ENCODE data around the gene MPDU1.

MPDU1 gene

GRCh38 chr17:7561028-7561575 is 22.6 kb upstream of the MPDU1 start:
- H3K4me3 ChIP-seq (ENCODE audit: low read depth, low read length) = peak overlapping the region; percentile 80
- DNase-seq (ENCODE audit: low read depth) = no peak
- TF ChIP-seq, protein P1, sequence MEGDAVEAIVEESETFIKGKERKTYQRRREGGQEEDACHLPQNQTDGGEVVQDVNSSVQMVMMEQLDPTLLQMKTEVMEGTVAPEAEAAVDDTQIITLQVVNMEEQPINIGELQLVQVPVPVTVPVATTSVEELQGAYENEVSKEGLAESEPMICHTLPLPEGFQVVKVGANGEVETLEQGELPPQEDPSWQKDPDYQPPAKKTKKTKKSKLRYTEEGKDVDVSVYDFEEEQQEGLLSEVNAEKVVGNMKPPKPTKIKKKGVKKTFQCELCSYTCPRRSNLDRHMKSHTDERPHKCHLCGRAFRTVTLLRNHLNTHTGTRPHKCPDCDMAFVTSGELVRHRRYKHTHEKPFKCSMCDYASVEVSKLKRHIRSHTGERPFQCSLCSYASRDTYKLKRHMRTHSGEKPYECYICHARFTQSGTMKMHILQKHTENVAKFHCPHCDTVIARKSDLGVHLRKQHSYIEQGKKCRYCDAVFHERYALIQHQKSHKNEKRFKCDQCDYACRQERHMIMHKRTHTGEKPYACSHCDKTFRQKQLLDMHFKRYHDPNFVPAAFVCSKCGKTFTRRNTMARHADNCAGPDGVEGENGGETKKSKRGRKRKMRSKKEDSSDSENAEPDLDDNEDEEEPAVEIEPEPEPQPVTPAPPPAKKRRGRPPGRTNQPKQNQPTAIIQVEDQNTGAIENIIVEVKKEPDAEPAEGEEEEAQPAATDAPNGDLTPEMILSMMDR (IDR thresholded peaks at IDR 0.05; ENCODE audit: low read depth, low read length, missing control alignments) = peak; percentile 86

DNA sequence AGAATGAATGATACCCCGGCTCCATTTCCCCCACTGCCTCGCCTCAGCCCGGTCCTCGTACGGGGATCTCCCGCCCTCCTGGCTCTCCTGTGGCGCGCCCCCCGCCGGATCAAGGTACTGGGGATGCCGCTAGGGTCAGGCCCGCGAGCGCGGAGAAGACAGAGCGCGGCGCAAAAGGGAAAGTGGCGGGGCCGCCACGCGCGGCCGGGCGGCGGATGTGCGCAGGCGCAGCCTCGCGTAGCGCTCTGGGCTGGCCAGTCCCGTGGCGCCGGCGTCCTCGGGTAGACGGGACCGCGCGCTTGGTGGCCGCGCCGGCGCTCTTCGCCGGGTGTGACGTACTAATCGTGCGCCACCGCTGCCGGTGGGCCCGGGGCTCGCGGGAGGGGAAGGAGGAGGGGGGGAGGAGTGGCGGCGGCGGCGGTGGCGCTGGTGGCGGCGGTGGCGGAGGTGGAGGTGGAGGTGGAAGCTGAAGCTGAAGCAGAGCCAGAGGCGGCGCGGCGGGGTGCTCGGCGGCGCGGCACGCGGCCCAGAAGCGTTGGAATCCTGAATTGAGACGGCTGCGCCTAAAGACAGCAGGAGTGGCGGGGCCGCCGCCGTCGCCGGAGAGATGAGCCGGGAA is 22.0 kb upstream of the MPDU1 start, which contains the start of gene SENP3:
SENP3 (plus strand) TSS at position 331 of the 619 bp plus-strand sequence. CDS start 1,158 bp downstream, outside the sequence.
- no peak for DNase-seq (ENCODE audit: low read depth)
- TF ChIP-seq, protein P1 (IDR thresholded peaks at IDR 0.05; ENCODE audit: low read depth, low read length, missing control alignments) = no peak
- peak within 1 kb of the TSS; percentile 80 for H3K4me3 ChIP-seq (ENCODE audit: low read depth, low read length)

DNA sequence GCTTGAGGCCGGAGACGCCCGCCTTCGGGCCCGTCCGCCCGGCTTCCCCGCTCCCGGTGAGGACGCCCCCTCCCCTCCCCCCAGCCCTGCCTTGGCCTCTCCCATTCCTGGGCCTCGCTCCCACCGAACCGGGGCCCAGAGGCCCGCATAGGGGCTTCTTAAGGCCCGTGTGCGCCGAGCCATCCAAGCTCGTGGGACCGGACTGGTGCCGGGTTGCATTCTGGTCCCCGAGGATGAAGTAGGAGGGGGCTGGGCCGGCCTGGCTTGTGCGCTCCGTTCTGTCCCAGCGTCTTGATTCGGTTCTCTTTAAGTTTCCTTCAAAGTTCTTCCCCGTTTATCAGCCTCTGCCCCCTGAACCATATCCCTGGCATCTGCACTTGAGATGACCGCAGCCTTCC is 21.4 kb upstream of the MPDU1 start:
- no peak for DNase-seq (ENCODE audit: low read depth)
- H3K4me3 ChIP-seq (ENCODE audit: low read depth, low read length) = peak overlapping the region; percentile 80
- TF ChIP-seq, protein P1 (IDR thresholded peaks at IDR 0.05; ENCODE audit: low read depth, low read length, missing control alignments) = no peak

DNA sequence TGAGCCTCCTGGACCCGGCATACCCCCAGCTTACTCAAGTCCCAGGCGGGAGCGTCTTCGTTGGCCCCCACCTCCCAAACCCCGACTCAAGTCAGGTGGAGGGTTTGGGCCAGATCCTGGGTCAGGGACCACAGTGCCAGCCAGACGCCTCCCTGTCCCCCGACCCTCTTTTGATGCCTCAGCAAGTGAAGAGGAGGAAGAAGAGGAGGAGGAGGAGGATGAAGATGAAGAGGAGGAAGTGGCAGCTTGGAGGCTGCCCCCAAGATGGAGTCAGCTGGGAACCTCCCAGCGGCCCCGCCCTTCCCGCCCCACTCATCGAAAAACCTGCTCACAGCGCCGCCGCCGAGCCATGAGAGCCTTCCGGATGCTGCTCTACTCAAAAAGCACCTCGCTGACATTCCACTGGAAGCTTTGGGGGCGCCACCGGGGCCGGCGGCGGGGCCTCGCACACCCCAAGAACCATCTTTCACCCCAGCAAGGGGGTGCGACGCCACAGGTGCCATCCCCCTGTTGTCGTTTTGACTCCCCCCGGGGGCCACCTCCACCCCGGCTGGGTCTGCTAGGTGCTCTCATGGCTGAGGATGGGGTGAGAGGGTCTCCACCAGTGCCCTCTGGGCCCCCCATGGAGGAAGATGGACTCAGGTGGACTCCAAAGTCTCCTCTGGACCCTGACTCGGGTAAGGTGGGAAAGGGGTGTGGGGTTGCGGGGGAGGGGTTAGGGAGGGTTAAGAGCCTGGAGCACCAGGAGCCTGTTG is 20.4 kb upstream of the MPDU1 start:
- H3K4me3 ChIP-seq (ENCODE audit: low read depth, low read length) = peak overlapping the region; percentile 80; the same call in 1 of the 2 replicates
- TF ChIP-seq, protein P1 (IDR thresholded peaks at IDR 0.05; ENCODE audit: low read depth, low read length, missing control alignments) = no peak
- DNase-seq (ENCODE audit: low read depth) = no peak

- TF ChIP-seq, protein P1 (IDR thresholded peaks at IDR 0.05; ENCODE audit: low read depth, low read length, missing control alignments) = no peak
- no peak for DNase-seq (ENCODE audit: low read depth)
- H3K4me3 ChIP-seq (ENCODE audit: low read depth, low read length) = no peak overlapping the region
Measured at GRCh38 chr17:7569571-7569970, 14.1 kb upstream of the MPDU1 start.

- no peak for DNase-seq (ENCODE audit: low read depth)
- TF ChIP-seq, protein P1 (IDR thresholded peaks at IDR 0.05; ENCODE audit: low read depth, low read length, missing control alignments) = no peak
- H3K4me3 ChIP-seq (ENCODE audit: low read depth, low read length) = no peak overlapping the region
Measured at GRCh38 chr17:7570351-7570750, 13.3 kb upstream of the MPDU1 start.

Measured in GM12864 (cell line).